ENCODE data around the gene DTD2. TPM values are rescaled to one million over a fixed set of nuclear protein-coding genes. Genes with fewer than 3 reads are reported as not detected.

The DTD2 gene
- total RNA-seq, 1 donor from 2014 or later, result 25.5 TPM

- DNase-seq (ENCODE audit: extremely low spot score, unreplicated experiment), result no peak
- peak overlapping the region; percentile 55 for H3K4me3 Mint-ChIP-seq (ENCODE audit: unreplicated experiment)
- peaks cover 31% of the 10 kb centered on the region for H3K4me1 Mint-ChIP-seq (ENCODE audit: unreplicated experiment)
- no peaks in the 10 kb centered on the region for H3K27me3 Mint-ChIP-seq (ENCODE audit: unreplicated experiment)
- no peak for TF ChIP-seq CTCF (IDR thresholded peaks at IDR 0.05)
- H3K9me3 Mint-ChIP-seq (ENCODE audit: unreplicated experiment), result no peaks in the 10 kb centered on the region
- H3K36me3 Mint-ChIP-seq (ENCODE audit: unreplicated experiment), result no peaks in the 10 kb centered on the region
- peak overlapping the region; percentile 75 for H3K27ac Mint-ChIP-seq (ENCODE audit: unreplicated experiment)
Observed at GRCh38 chr14:31418440-31418839, 38.9 kb downstream of the DTD2 start.

GRCh38 chr14:31414190-31414833 lies 43.0 kb downstream of the DTD2 start:
- Mint-ChIP-seq H3K4me3 (ENCODE audit: unreplicated experiment) (no peak overlapping the region), H3K9me3 (ENCODE audit: unreplicated experiment) (no peaks in the 10 kb centered on the region), H3K27ac (ENCODE audit: unreplicated experiment) (peak overlapping the region; percentile 11), H3K36me3 (ENCODE audit: unreplicated experiment) (peaks cover 3% of the 10 kb centered on the region), H3K4me1 (ENCODE audit: unreplicated experiment) (peaks cover 41% of the 10 kb centered on the region), H3K27me3 (ENCODE audit: unreplicated experiment) (no peaks in the 10 kb centered on the region)
- DNase-seq (ENCODE audit: extremely low spot score, unreplicated experiment), result no peak
- no peak for TF ChIP-seq CTCF (IDR thresholded peaks at IDR 0.05)

GRCh38 chr14:31411218-31411727 lies 46.0 kb downstream of the DTD2 start:
- H3K27ac Mint-ChIP-seq (ENCODE audit: unreplicated experiment), result no peak overlapping the region
- peaks cover 3% of the 10 kb centered on the region for H3K36me3 Mint-ChIP-seq (ENCODE audit: unreplicated experiment)
- no peaks in the 10 kb centered on the region for H3K9me3 Mint-ChIP-seq (ENCODE audit: unreplicated experiment)
- peaks cover 24% of the 10 kb centered on the region for H3K4me1 Mint-ChIP-seq (ENCODE audit: unreplicated experiment)
- TF ChIP-seq CTCF (IDR thresholded peaks at IDR 0.05), result no peak
- H3K27me3 Mint-ChIP-seq (ENCODE audit: unreplicated experiment), result no peaks in the 10 kb centered on the region
- DNase-seq (ENCODE audit: extremely low spot score, unreplicated experiment), result no peak
- no peak overlapping the region for H3K4me3 Mint-ChIP-seq (ENCODE audit: unreplicated experiment)

- H3K36me3 Mint-ChIP-seq (ENCODE audit: unreplicated experiment), result peaks cover 3% of the 10 kb centered on the region
- no peaks in the 10 kb centered on the region for H3K27me3 Mint-ChIP-seq (ENCODE audit: unreplicated experiment)
- no peak for DNase-seq (ENCODE audit: extremely low spot score, unreplicated experiment)
- H3K9me3 Mint-ChIP-seq (ENCODE audit: unreplicated experiment), result no peaks in the 10 kb centered on the region
- no peak for TF ChIP-seq CTCF (IDR thresholded peaks at IDR 0.05)
- no peak overlapping the region for H3K27ac Mint-ChIP-seq (ENCODE audit: unreplicated experiment)
- no peak overlapping the region for H3K4me3 Mint-ChIP-seq (ENCODE audit: unreplicated experiment)
- peaks cover 26% of the 10 kb centered on the region for H3K4me1 Mint-ChIP-seq (ENCODE audit: unreplicated experiment)
Observed at GRCh38 chr14:31410048-31410650, 47.2 kb downstream of the DTD2 start.

GRCh38 chr14:31408421-31408820 lies 48.9 kb downstream of the DTD2 start:
- no peaks in the 10 kb centered on the region for H3K9me3 Mint-ChIP-seq (ENCODE audit: unreplicated experiment)
- H3K4me1 Mint-ChIP-seq (ENCODE audit: unreplicated experiment), result peaks cover 19% of the 10 kb centered on the region
- H3K36me3 Mint-ChIP-seq (ENCODE audit: unreplicated experiment), result peaks cover 3% of the 10 kb centered on the region
- no peak for DNase-seq (ENCODE audit: extremely low spot score, unreplicated experiment)
- H3K27me3 Mint-ChIP-seq (ENCODE audit: unreplicated experiment), result no peaks in the 10 kb centered on the region
- H3K4me3 Mint-ChIP-seq (ENCODE audit: unreplicated experiment), result no peak overlapping the region
- no peak overlapping the region for H3K27ac Mint-ChIP-seq (ENCODE audit: unreplicated experiment)
- TF ChIP-seq CTCF (IDR thresholded peaks at IDR 0.05), result no peak

Data from osteocyte (in vitro differentiated cells).